ENCODE data around the gene PLEKHJ1.

The PLEKHJ1 gene

DNA sequence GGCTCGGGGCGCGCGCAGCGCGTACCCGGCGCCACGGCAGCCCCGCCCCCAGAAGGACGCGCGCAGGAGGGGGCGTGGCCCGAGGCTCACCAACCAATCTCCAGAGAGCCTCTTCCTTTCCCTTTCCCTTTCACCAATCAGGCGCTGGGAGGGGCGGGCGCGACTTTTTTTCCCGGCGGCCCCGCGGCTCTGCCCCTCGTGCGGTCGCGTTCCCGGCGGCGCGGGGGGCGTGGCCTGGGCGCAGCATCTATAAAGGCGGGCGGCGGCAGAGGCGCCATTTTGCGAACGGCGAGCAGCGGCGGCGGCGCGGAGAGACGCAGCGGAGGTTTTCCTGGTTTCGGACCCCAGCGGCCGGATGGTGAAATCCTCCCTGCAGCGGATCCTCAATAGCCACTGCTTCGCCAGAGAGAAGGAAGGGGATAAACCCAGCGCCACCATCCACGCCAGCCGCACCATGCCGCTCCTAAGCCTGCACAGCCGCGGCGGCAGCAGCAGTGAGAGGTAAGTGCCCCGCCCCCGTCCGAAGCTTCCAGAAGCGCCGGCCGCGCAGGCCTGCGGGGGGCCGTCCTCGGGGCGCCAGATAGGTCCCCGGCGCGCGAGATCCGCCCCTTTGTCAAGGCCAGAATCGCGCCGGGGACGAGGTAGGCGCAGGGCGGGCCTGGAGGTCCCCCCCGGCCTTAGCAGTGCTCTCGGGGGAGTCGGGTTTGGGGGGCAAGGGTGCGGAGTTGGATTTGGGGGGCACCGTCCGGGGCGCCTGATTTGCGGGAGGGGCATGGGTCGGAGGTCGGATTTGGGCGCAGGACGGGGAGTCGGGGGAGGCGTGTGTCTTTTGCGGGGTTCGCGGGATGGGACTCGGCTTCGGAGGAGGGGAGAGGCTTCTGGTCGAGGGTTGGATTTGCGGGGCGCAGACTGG is 33.4 kb upstream of the PLEKHJ1 start:
- peak; percentile 99 for DNase-seq

DNA sequence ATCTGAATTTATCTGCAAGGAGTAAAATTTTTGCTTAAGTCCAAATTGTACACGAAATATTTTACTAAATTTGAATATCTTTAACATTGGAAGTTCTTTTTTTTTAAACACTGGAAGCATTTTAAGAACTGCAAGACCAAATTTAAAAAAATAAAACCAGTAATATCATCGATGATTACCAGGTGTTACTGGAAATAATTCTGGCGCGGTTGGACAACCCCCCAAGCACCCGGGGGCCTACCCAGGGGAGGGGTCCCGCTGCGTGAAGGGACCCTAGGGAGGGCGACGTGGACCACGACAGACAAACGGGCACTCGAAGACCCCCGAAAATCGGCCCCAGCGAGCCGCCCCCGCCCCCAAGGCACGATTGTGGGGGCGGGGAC is 32.7 kb upstream of the PLEKHJ1 start:
- no peak for DNase-seq

DNA sequence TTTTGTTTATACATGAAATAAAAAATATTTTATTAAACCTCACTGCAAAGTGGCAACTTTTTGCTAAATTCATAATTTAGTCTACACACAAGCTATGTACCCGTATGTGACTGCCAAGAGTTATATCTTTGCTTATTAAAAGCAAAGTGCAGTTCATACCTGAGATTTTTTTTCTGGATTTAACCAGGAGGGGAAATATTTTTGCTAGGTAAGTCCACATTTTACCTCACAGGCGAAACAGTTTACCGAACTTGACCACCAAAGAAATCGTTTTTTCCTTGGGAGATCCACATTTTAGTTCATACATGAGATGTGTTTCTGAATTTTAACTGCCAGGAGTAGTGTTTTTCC is 32.3 kb upstream of the PLEKHJ1 start:
- DNase-seq = no peak

DNA sequence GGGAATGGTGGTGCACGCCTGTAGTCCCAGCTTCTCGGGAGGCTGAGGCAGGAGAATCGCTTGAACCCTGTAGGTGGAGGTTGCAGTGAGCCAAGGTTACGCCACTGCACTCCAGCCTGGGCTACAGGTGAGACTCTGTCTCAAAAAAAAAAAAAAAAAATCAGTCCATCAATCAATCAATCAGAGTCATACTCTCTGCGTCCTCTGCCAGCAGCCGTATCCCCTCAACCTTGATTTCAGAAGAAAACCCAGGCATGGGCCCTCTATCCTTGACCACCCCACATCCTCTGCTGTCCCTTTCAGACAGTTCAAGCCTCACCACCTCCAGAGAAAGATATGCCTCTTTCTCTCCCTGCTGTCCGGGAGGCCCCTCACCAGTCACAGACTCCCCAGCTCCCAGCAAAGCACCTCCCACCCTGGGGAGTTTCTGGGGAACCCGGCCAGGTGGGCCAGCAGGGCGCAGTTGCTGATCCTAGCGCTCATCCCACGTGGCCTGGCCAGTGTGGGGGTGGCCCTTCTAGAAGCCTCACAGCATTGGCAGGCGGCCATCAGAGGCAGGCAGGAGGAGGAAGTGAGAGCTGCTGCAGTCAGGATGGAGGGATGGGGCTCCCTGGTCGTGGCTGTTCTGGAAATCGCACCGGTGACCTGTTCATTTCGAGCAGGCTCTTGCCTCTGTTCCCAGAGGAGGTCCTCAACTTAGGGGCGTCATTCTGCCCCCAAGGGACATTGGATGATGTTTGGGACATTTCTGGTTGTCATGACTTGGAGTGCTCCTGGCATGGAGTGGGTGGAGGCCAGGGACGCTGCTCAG is 30.3 kb upstream of the PLEKHJ1 start:
- no peak for DNase-seq

DNA sequence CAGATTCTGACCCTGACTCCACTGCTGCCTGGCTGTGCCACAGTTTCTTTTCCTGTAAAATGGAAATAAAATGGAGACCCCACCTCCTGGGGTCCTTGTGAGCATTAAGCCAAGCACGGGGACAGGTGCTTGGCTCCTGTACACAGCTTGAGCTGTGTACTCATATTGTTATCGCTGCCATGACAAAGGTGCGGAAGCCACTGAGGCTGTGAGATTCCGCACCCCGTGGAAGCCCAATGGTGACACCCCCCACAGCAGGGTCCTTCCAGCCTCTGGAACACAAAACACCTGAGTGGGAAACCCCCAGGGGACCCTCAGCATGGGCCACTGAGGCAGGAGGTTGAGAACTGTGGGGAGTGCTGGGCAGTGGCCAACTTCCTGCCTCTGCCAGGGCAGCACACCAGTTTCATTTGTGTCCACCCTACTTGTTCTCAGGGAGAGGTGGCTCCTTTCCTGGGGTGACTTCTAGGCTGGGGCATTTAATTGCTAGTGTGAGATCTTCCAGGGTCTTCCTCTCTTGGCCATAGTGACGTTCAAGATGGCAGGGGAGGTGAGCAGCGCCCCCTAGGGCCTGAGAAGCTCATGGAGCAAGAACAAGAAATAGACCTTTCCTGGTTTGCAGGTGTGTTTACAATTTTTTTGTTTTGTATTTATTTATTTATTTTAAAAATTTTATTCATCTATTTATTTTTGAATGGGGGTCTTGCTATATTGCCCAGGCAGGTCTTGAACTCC is 25.5 kb upstream of the PLEKHJ1 start:
- no peak for DNase-seq

DNA sequence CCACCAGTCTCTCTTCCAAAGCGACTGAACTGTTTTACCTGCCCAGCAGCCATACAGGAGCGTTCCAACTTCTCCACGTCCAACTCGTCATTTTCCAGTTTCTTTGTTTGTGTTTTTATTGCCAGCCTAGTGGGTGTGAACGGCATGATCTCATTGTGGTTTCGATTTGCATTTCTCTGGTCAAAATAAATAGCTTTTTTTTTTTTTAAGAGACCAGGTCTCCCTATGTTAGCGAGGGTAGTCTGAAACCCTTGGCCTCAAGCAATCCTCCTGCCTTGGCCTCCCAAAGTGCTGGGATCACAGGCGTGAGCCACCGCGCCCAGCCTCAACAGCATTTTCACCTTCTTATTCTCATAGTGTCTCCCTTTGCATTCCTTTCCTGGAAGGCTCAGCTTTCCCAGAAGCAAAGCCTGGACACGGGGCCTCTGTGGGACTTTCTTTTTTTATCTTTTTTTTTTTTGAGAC is 24.2 kb upstream of the PLEKHJ1 start:
- DNase-seq = no peak

DNA sequence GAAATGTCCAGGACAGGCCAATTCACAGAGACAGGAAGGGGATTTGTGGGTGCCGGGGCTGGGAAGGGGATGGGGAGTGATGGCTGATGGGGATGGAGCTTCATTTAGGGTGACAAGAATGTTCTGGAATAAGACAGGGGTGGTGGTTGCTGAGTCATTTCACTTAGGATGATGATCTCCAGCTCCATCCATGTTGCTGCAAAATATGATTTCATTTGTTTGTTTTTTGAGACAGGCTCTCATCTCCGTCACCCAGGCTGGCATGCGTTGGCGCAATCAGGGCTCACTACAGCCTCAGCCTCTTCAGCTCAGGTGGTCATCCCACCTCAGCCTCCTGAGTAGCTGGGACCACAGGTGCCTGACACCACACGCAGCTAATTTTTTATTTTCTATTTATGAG is 23.2 kb upstream of the PLEKHJ1 start:
- no peak for DNase-seq

DNA sequence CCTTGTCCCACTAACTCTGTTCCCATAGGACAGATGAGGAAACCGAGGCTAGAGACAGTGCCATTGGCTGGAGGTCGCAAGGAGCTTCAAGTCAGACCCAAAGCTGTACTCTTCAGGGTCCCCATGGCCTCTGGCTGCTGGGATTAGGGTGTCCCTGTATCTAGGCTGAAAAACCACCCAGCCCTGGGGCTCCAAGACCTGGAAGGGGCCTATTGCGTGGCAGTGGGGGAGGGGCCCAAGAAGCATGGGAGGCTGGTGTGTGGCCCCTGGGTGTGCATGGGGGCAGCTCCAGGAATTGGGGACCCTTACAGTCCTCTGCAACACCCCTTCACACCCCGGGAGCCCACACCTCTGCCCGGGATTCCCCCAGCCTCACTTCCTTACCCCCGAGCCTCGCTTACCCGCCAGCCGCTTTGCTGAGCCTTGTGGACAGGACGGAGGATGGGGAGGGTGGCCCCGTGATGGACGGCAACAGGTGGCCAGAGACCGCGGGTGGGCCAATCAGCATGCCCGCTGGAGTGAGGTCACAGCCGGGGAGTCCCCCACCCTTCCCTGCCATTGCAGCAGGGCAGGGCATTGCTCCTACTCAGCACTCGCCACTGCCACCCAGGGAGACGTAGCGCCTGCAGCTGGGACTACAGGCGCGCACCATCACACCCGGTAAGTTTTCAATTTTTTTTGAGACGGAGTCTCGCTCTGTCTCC is 20.0 kb upstream of the PLEKHJ1 start, which contains the start of gene JSRP1:
Gene JSRP1 (minus strand): TSS at position 436 of the 704 bp plus-strand sequence. CDS start 1,103 bp downstream, outside the sequence.
- peak; percentile 48 for DNase-seq

DNA sequence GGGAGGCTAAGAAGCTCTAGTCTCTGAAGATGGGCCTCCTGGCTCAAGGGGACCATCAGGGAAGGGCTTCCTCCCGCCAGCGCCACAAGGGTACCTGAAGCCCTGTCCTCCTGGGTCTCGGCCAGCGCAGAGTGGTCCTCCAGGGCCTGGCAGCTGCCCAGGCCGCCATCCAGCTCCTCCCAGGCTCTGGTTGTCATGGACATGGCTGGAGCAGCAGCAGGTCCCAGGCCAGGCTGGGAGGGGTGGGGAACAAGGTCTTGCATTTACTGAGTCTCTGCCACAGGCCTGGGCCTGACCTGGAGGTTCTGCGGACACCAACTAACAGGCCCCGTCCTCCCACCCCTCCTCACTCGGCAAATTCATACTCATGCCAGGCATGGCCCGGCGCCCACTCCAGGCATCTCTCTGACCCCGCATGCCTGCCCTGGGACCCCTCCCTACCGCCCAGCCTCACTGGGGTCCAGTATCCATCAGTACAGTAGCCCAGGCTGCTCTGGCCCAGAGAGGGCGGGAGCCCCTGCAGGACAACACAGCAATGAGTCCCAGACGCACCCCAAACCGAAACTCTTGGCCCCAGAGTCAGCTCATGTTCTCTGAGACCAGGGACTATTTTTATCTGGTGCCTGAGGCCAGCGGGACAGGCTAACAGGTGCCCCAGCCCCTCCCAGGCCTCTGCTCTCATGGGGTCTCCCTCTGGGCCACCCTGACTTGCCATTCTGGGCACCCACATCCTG is 19.1 kb upstream of the PLEKHJ1 start:
- no peak for DNase-seq

DNA sequence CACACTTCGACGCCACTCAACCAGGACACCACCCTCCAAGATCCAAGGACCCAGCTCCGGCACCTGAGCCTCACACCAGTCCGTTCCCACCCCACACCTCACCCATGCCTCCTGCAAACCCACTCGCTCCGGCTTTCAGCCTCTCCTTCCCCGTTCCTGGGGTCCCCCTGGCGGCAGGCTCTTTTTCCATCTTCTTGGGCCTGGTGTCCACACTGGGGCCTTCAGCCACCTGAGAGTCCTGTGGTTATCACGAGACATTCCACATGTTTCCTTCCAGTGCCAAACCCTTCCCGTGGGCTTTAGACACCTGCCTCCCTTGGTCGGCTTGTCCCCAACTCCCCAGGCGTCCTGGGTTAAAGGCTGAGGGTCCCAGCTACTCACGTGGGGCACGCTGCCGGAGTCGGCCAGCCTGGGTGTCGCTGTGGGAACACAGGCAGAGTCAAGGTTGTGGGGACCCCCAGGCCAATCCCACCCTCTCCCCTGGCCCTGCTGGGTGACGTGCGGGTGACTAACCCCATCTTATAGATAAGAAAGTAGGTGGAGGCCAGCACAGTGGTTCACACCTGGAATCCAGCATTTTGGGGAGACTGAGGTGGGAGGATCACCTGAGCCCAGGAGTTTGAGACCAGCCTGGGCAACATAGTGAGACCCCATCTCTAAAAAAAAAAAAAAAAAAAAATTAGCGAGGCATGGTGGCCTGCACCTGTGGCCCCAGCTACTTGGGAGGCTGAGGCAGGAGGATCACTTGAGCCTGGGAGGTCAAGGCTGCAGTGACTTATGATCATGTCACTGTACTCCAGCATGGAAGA is 18.1 kb upstream of the PLEKHJ1 start:
- peak; percentile 82 for DNase-seq

DNA sequence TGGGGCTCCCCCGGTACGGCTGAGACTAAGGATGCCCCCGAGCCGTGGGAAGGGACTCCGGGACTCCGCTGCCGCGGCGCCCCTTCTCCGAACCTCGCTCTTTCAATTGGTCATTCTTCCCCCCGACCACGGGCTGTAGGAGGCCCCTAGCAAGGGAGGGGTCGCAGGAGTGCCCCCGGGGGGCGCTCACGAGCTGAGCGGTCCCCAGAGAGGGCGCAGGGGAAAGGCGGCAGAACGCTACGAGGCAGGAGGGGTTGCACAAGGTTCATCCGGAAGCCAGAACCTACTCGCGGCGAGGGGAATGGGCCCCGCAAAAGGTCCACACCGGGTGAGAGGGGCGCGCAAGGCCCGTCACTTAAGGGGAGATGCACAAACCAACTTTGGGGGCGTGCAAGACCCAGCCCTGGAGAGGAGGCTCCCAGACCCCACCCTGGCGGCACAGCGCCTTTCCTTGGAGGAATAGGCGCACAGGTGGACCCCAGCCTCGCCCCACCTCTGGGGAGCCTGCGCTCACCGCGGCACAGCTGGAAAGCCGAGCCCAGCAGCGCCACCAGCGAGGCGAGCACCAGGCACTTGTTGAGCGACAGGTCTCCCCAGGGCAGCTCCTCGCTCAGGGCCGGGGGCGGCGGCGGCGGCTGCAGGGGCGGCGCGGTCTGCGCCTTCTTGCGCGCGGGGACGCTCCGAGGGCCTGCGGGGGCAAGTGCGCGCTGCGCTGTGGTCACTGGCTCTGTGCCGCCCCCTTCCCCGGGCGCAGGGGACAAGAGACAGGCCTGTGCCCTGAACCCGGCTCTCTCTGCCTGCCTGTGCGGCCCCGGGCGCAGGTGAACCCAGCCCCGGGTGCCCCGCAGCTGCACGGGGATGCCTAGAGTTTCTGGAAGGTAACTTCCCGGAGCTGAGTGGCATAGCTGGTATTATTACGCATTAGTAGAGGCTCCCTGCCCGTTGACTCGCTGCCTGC is 17.3 kb upstream of the PLEKHJ1 start:
- peak; percentile 49 for DNase-seq

DNA sequence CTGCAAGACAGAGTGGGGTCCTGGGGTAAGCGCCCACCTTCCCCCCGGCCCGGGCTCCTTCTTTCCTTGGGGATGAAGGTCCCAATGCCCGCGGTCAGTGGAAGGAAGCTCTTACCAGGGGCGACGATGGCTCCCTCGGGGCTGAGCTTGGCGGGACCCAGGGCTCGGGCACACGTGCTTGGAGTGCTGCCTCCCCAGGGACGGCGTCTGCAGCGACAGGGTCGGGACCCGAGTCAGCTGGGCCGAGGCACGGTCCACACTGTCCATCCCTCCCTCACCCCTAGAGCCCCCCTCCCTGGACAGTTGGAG is 16.6 kb upstream of the PLEKHJ1 start:
- no peak for DNase-seq

DNA sequence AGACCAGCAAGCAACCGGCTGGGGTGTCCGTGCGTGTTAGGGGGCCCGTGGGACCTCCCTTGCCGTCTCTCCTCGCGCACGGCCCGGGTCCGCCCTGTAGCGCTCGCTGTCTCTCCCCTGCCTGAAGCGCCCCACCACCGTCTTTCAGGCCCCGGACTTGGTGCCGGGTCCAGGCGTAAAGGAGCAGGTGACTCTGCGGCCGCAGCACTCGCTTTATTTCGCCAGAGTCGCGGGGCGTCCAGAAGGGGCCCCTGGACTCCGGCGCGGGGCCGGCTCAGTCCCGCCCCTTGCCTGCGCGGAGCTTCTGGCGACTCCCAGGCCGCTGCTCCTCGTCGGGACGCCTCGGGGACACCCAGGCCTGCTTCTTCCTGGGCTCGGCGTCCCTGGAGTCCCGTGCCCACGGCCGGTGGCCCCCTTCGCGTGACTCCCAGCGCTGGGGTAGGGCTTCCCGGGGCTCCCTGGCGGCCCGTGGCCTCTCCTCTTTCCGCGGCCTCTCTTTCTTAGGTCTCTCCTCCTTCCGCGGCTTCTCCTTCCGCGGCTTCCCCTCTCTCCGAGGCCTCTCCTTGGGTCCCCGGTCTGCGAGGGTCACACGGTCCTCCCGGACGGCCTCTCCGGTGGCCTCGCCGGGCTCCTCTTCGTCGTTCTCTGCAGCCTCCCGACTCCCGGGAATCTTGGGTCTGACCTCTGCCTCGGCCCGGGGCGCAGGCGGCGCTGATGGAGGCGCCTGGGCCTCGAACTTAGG is 16.1 kb upstream of the PLEKHJ1 start:
- DNase-seq = peak; percentile 43

DNA sequence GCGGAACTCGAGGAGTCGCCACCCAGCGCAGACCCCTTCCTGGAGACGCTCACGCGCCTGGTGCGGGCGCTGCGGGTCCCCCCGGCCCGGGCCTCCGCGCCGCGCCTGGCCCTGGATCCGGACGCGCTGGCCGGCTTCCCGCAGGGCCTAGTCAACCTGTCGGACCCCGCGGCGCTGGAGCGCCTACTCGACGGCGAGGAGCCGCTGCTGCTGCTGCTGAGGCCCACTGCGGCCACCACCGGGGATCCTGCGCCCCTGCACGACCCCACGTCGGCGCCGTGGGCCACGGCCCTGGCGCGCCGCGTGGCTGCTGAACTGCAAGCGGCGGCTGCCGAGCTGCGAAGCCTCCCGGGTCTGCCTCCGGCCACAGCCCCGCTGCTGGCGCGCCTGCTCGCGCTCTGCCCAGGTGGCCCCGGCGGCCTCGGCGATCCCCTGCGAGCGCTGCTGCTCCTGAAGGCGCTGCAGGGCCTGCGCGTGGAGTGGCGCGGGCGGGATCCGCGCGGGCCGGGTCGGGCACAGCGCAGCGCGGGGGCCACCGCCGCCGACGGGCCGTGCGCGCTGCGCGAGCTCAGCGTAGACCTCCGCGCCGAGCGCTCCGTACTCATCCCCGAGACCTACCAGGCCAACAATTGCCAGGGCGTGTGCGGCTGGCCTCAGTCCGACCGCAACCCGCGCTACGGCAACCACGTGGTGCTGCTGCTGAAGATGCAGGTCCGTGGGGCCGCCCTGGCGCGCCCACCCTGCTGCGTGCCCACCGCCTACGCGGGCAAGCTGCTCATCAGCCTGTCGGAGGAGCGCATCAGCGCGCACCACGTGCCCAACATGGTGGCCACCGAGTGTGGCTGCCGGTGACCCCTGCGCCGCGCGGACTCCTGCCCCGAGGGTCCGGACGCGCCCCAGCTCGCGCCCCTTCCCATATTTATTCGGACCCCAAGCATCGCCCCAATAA is 15.3 kb upstream of the PLEKHJ1 start:
- peak; percentile 54 for DNase-seq

DNA sequence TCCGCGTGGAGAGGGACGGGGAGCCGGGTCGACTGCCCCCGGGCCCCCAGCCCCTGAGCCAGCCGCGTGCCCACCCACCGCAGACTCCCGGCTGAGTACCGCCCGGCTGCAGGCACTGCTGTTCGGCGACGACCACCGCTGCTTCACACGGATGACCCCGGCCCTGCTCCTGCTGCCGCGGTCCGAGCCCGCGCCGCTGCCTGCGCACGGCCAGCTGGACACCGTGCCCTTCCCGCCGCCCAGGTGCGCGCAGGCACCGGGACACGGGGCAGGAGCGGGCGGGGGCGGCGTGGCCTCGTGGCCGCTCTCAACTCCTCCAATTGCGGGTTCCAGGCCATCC is 14.6 kb upstream of the PLEKHJ1 start:
- DNase-seq = no peak

DNA sequence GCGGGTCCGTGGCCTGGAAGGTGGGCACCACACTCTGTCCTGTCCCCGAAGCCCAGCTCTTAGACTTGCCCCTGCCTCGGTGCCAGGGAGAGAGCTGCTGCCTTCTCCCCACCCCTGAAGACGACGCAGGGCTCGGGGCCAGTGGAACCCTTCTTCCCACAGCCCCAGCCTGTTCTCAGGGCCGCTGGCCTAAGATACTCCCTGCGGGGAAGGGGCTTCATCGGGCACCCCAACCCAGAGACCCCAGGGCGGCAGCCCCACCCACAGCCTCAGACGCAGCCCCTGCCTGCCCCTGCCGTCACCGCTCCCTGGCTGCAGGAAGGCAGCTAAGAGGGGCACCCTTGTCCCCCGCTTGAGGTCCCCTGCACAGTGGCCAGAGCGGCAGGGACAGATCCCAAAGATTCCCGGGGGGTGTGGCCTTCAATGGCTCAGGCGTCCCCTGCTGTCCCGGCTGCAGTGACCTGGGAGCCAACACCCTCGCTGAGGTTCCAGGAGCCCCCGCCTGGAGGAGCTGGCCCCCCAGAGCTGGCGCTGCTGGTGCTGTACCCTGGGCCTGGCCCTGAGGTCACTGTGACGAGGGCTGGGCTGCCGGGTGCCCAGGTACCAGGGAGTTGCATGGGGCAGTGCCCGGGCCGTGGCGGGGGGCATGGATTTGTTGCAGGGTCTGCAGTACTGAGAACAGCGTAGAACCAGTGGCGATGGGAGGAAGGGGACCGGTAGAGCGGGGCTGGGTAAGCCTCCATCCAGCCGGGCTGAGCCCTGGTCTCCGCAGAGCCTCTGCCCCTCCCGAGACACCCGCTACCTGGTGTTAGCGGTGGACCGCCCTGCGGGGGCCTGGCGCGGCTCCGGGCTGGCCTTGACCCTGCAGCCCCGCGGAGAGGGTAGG is 14.0 kb upstream of the PLEKHJ1 start:
- peak; percentile 44 for DNase-seq

Data from eye (tissue), 1 donor.